Heart left ventricle (tissue), 16 donors: Measurements from ENCODE around the gene PRTN3. TPM values are rescaled to one million over a fixed set of nuclear protein-coding genes. Genes with fewer than 3 reads are reported as not detected.

Source experiments
- ATAC-seq, 4 donors: fragments of 200-7000 bp; cut with Tn5 transposase; one replicate each; pipeline ENCODE4 v1.9.1; 2020 to 2022; ENCODE audit warnings: moderate library complexity in 4 of 4, mild to moderate bottlenecking in 3 of 4, moderate number of reproducible peaks in 1 of 4
- DNase-seq, 5 donors: peaks; one replicate each; pipeline ENCODE4 v3.0.0-alpha.2; 2020
- H3K27ac ChIP-seq, 12 donors: fragments of 200-600 bp; sonication (generic) in 4 of 12; one replicate each; pipeline versions ENCODE4 v1.5.0 to v1.8.0; 2016 to 2022; ENCODE audit warnings: mild to moderate bottlenecking in 2 of 12
- H3K27me3 ChIP-seq, 9 donors: fragments of 200-600 bp; sonication (generic) in 2 of 9; one replicate each; pipeline versions ENCODE4 v1.5.1 to v1.8.0; 2016 to 2022; ENCODE audit warnings: mild to moderate bottlenecking in 3 of 9
- H3K36me3 ChIP-seq, 9 donors: fragments of 200-600 bp; sonication (generic) in 2 of 9; one replicate each; pipeline versions ENCODE4 v1.5.0 to v1.8.0; 2018 to 2022; ENCODE audit warnings: mild to moderate bottlenecking in 2 of 9
- H3K4me1 ChIP-seq, 12 donors: fragments of 200-600 bp; sonication (generic) in 4 of 12; one replicate each; pipeline versions ENCODE4 v1.5.0 to v1.8.0; 2016 to 2022; ENCODE audit warnings: mild to moderate bottlenecking in 3 of 12
- H3K4me3 ChIP-seq, 12 donors: fragments of 200-600 bp; sonication (generic) in 4 of 12; one replicate each; pipeline versions ENCODE4 v1.5.0 to v1.8.0; 2017 to 2022; ENCODE audit warnings: mild to moderate bottlenecking in 9 of 12, moderate library complexity in 4 of 12
- H3K9me3 ChIP-seq, 12 donors: fragments of 200-600 bp; sonication (generic) in 4 of 12; one replicate each; pipeline versions ENCODE4 v1.5.0 to v1.8.0; 2016 to 2022; ENCODE audit warnings: mild to moderate bottlenecking in 1 of 12
- POLR2A ChIP-seq, 2 donors: fragments of 450-650 bp; IDR thresholded peaks; one replicate each; pipeline ENCODE4 v1.6.1; 2017; ENCODE audit warnings: antibody characterized with exemption in 2 of 2, mild to moderate bottlenecking in 2 of 2, moderate library complexity in 2 of 2
- WGBS, 4 donors: extraction: QIAGEN DNeasy Blood & Tissue Kit in 2 of 4; methylation state at CpG; one replicate each; pipeline versions ENCODE4 v1.1.5 to v1.1.7; 2013 to 2018; 5-methylcytosine and 5-hydroxymethylcytosine counted together
- intact Hi-C, 10 donors: fragments of 100-400 bp; cut with DNase I; formaldehyde crosslinking; loops; one replicate each; pipeline versions ENCODE4 v1.11.1 to v1.14.2; 2022
- polyA plus RNA-seq, 2 donors: library from polyadenylated mRNA; stranded (reverse); fragments of 200-250 nt; gene quantifications; one replicate each; pipeline ENCODE4 v1.2.3, GENCODE V29; 2013
- total RNA-seq, 9 donors: library from RNA; depleted of rRNA in 2 of 9; stranded (reverse); fragments of >200 nt in 2 of 9; fragmentation: NEBNext Ultra II Directional in 3 of 9; extraction: Animal tissue kit (Norgen Biotek cat#: 25700) in 3 of 9; gene quantifications; one replicate each; pipeline versions ENCODE4 v1.1.0 to v1.2.4, GENCODE V29; 2016 to 2023
- TF ChIP-seq, protein P1 (sequence below), 12 donors: fragments of 200-600 bp; sonication (generic) in 4 of 12; IDR thresholded peaks; one replicate each; pipeline versions ENCODE4 v1.5.0 to v1.8.0; 2018 to 2022; ENCODE audit warnings: antibody characterized with exemption in 12 of 12, mild to moderate bottlenecking in 5 of 12
- donor health status: ischemic (EF 13 %, LVEDD 7.1; RV severe dilation, severe dysfunction).
- donor health status: healthy with polysubstance abuse.
- donor health status: DM: no; HTN: yes; CAD: no.
- donor health status: DM: no; HTN: no; CAD: no.
- donor health status: ischemic (EF 25% LVEDD 6.9; RV normal size, moderate dysfunction).
- donor health status: ischemic (EF 25% LVEDD 5.7; RV mildly dilated, moderate dysfunction).
- donor health status: healthy.
- donor health status: DM: yes; HTN: yes; CAD: no.
- donor health status: ischemic (EF 35%, LVEDD 5.7; RV mildly dilated, moderate dysfunction).
- donor health status: nonischemic (EF 11% LVEDD 7.7; RV severe dilation, severe dysfunction).
- donor health status: DM: yes; HTN: yes; CAD: no.
- donor health status: PGD.
- donor health status: ischemic (EF 29% LVEDD 5.4; RV normal size, mild dysfunction).
- donor health status: nonischemic (EF 23%, LVEDD 6.1; RV moderate dilation, normal function).

The PRTN3 gene
- total and polyA plus RNA-seq, 11 donors = 0.11 to 0.40 TPM; not detected in 9

DNA sequence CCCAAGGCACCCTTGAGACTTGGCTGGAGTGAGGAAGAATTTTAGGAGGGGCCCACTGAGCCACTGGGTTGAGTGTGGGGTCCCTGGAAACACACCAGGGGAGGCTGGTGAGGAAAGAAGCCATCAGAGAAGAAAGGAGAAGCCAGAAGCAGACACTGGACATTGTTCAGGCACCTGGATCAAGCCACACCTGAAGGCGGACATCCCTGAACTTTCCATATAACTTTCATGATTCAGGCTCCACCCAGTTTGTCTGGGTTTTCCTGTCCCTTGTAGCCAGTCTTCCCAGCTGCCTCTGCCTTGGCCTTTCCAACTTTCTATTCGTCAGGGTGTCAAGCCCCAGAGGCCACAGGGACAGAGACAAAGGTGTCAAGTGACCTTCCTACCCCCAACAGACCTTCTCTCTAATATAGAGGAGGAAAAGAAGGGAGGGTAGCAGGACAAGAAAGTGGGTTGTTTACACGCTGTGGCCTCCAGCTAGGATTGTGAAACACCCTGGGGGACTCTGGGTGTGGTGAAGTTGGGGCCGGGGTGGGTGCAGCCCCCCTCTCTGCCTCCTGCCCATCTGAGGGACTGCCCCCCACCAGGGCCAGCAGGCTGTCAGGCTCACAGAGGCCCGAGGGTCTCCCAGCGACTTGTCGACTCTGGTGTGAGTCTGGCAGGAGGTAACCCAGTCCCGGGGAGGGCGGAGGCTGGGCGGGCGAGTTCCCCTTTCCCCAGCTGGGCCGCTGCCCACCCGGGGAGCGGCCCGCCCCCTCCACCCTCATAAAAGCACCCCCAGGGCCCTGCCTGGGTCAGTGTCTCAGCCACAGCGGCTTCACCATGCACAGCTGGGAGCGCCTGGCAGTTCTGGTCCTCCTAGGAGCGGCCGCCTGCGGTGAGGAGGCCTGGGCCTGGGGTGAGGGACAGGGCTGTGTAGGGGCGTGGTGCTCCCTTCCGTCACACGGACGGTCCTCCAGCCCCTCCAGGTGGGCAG, 18.4 kb downstream of the PRTN3 start, which contains the start of gene CFD:
CFD (plus strand) TSS at position 797 of the 976 bp plus-strand sequence; CDS start at position 823, 26 bp downstream.
- peak within 1 kb of the TSS; percentile 13 to 59 (median 44) for H3K4me3 ChIP-seq
- H3K36me3 ChIP-seq = no peaks in the 10 kb centered on the region
- ATAC-seq (peak; percentile 43 to 69 (median 60)), DNase-seq (peak; percentile 60 to 89 (median 72))
- peaks cover 0 to 48% (median 17%) of the 10 kb centered on the region in 9 donors for H3K27me3 ChIP-seq
- intact Hi-C loops = loop anchor here in 9 of 10 donors (5.0 to 10.0 kb wide), 5 partner anchors 63 to 123 kb away; partner anchors contain the start of gene WDR18 (in 2 of the 9)
- TF ChIP-seq, protein P1, sequence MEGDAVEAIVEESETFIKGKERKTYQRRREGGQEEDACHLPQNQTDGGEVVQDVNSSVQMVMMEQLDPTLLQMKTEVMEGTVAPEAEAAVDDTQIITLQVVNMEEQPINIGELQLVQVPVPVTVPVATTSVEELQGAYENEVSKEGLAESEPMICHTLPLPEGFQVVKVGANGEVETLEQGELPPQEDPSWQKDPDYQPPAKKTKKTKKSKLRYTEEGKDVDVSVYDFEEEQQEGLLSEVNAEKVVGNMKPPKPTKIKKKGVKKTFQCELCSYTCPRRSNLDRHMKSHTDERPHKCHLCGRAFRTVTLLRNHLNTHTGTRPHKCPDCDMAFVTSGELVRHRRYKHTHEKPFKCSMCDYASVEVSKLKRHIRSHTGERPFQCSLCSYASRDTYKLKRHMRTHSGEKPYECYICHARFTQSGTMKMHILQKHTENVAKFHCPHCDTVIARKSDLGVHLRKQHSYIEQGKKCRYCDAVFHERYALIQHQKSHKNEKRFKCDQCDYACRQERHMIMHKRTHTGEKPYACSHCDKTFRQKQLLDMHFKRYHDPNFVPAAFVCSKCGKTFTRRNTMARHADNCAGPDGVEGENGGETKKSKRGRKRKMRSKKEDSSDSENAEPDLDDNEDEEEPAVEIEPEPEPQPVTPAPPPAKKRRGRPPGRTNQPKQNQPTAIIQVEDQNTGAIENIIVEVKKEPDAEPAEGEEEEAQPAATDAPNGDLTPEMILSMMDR (IDR thresholded peaks at IDR 0.05) = no peak
- peak in 1 of 2 donors; percentile 67 for TF ChIP-seq POLR2A (IDR thresholded peaks at IDR 0.05)
- 40 to 51% (median 45%) methylated on average over 18 to 24 of the region's 24 CpGs for WGBS, 4 donors
- H3K9me3 ChIP-seq = no peaks in the 10 kb centered on the region
- peak within 1 kb of the TSS; percentile 40 to 82 (median 74) for H3K27ac ChIP-seq
- H3K4me1 ChIP-seq = peaks cover 0 to 40% (median 3%) of the 10 kb centered on the region in 12 donors

DNA sequence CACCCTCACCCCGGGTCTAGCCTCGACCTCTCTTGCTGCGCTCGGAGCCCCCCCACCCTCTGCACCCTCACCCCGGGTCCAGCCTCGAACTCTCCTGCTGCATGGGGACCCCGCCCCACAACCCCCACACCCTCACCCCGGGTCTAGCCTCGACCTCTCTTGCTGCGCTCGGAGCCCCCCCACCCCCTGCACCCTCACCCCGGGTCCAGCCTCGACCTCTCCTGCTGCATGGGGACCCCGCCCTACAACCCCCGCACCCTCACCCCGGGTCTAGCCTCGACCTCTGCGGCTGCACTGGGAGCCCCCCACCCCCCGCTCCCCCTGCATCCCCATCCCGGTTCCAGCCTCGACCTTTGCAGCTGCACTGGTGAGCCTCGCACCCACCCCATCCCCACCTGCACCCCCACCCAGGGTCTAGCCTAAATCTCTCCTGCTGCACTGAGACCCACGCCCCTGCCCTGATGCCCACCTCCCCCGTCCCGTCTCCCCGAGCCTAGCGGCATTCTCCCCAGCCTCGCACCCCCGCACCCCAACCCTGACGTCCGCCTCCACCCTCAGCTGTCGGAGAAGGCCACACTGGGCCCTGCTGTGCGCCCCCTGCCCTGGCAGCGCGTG, 20.4 kb downstream of the PRTN3 start:
- no peak for DNase-seq
- peak overlapping the region in 6 of 12 donors; percentile 40 to 59 (median 56) for H3K4me3 ChIP-seq
- WGBS, 4 donors = 62 to 71% (median 68%) methylated on average over 11 to 35 of the region's 35 CpGs
- no peak for ATAC-seq
- H3K9me3 ChIP-seq = no peaks in the 10 kb centered on the region
- no peaks in the 10 kb centered on the region for H3K36me3 ChIP-seq
- intact Hi-C loops = loop anchor here in 6 of 10 donors (5.0 to 10.0 kb wide), 4 partner anchors 51 to 124 kb away; partner anchors contain the start of genes R3HDM4 (in 3 of the 6) and WDR18 (in 1 of the 6)
- no peak for TF ChIP-seq POLR2A (IDR thresholded peaks at IDR 0.05)
- TF ChIP-seq, protein P1 (IDR thresholded peaks at IDR 0.05) = no peak
- H3K4me1 ChIP-seq = peaks cover 0 to 42% (median 4%) of the 10 kb centered on the region in 12 donors
- peaks cover 0 to 48% (median 17%) of the 10 kb centered on the region in 9 donors for H3K27me3 ChIP-seq
- H3K27ac ChIP-seq = no peak overlapping the region

DNA sequence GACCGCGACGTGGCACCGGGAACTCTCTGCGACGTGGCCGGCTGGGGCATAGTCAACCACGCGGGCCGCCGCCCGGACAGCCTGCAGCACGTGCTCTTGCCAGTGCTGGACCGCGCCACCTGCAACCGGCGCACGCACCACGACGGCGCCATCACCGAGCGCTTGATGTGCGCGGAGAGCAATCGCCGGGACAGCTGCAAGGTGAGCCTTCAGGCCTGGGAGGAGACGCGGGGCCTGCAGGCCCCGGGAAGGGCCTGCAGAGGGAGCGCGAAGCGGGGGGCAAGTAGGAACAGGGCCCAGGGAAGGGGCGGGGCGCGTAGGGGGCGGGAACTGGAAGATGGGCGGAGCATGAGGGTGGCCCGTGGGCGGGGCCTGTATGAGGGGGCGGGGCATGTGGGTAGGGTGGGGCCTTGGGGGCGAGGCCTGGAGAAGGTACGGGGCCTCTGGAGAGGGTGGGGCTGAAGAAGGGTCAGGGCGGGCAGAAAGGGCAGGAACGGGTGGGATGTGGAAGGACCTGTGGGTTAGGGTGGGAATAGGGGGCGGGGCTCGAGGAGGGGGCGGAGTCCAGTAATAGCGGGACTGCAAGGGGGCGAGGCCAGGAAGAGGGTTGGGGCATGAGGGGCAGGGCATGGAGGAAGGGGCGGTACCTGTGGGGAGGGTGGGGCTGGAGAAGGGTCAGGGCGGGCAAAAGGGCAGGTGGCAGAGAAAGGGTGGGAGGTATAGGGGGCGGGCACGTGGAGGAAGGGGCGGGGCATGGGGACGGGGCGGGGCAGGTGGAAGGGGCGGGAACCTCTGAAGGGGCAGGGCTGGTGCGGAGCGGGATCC, 21.2 kb downstream of the PRTN3 start:
- no peaks in the 10 kb centered on the region for H3K36me3 ChIP-seq
- peaks cover 0 to 48% (median 17%) of the 10 kb centered on the region in 9 donors for H3K27me3 ChIP-seq
- peaks cover 0 to 42% (median 4%) of the 10 kb centered on the region in 12 donors for H3K4me1 ChIP-seq
- no peak overlapping the region for H3K27ac ChIP-seq
- no peaks in the 10 kb centered on the region for H3K9me3 ChIP-seq
- intact Hi-C loops = loop anchor here in 6 of 10 donors (2.0 to 10.0 kb wide), 5 partner anchors 50 to 123 kb away; partner anchors contain the start of genes R3HDM4 (in 3 of the 6) and WDR18 (in 1 of the 6)
- TF ChIP-seq, protein P1 (IDR thresholded peaks at IDR 0.05) = no peak
- no peak for TF ChIP-seq POLR2A (IDR thresholded peaks at IDR 0.05)
- peak overlapping the region in 2 of 12 donors; percentile 5 to 54 for H3K4me3 ChIP-seq
- ATAC-seq = peak in 2 of 4 donors; percentile 4 to 5
- WGBS, 4 donors = 9 to 26% (median 20%) methylated on average over 29 to 60 of the region's 60 CpGs
- peak in 1 of 5 donors; percentile 81 for DNase-seq
